Measurements from ENCODE around the gene BBS9.

- TF ChIP-seq POLR2AphosphoS5 (IDR thresholded peaks at IDR 0.05; ENCODE audit: borderline replicate concordance, low read depth, low read length) (peak; percentile 84), EZH2 (IDR thresholded peaks at IDR 0.05) (no peak), FOXP2 (optimal IDR thresholded peaks at IDR 0.05; ENCODE audit: control extremely low read depth, extremely low read length, insufficient read depth) (no peak)
These were observed at the start of gene BBS9 for GRCh38 chr7:33128990-33129805.

Data from SK-N-MC (cell line).